ENCODE data around the gene KCNQ1. TPM values are rescaled to one million over a fixed set of nuclear protein-coding genes. Genes with fewer than 3 reads are reported as not detected.

Gene KCNQ1
- polyA plus RNA-seq, 1 of the 3 experiments (the other 2 are of a cell fraction) = 0.05 TPM

DNA sequence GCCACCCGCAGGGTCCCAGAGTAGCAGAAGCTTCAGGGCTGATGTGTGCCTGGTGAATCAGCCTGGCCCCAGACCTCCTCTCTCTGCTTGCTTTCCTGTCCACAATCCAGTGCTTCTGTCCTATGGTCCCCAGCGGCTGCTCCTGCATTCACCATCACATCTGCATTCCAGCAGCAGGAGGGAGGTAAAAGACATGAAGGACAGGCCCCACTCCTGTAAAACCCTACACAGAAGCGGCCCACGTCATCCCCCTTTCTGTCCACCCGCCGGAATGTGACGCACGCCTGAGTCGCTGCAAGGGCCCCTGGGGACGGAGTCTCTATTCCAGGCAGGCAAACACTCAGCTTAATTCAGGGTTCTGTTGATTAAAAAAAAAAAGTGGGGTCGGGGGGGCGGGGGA is 382.4 kb downstream of the KCNQ1 start:
- H3K79me2 ChIP-seq (ENCODE audit: insufficient read depth) = no peaks in the 10 kb centered on the region
- ChIA-PET POLR2A (no interaction called here), CTCF (no interaction called here)
- H4K20me1 ChIP-seq (ENCODE audit: insufficient read depth) = no peaks in the 10 kb centered on the region
- H3K27ac ChIP-seq (ENCODE audit: low read depth in 2 of 2, low read length in 1 of 2) = no peak overlapping the region
- no peaks in the 10 kb centered on the region for H3F3A ChIP-seq (replicated peaks; ENCODE audit: insufficient read depth)
- H3K4me3 ChIP-seq (ENCODE audit: low read depth in 2 of 2, low read length in 1 of 2) = no peak overlapping the region
- 62% methylated on average over 6 of the region's 12 CpGs for WGBS (ENCODE audit: low lambda C conversion rate)
- 0 out of 2 replicates have a peak, but pooled peaks cover 3% of the 10 kb centered on the region for H3K9me3 ChIP-seq
- H3K9ac ChIP-seq = no peak overlapping the region
- H3K36me3 ChIP-seq (replicated peaks in 1 of 2; ENCODE audit: control insufficient read depth in 1 of 2, insufficient read depth in 2 of 2, low read length in 1 of 2) = no peaks in the 10 kb centered on the region
- H3K4me1 ChIP-seq (ENCODE audit: control insufficient read depth in 1 of 2, insufficient read depth in 2 of 2, low read depth in 1 of 2, low read length in 1 of 2) = peaks cover 0 to 11% of the 10 kb centered on the region in 2 experiments; a peak in 1 of 4 replicates
- DNase-seq = no peak
- H3K4me2 ChIP-seq = no peak overlapping the region
- no peak overlapping the region for H2AFZ ChIP-seq (ENCODE audit: low read depth)
- H3K9me2 ChIP-seq = no peaks in the 10 kb centered on the region
- TF ChIP-seq MXI1 (IDR thresholded peaks at IDR 0.05; ENCODE audit: low read depth, low read length) = no peak
- TF ChIP-seq RXRA (IDR thresholded peaks at IDR 0.05; ENCODE audit: borderline replicate concordance, low read depth) = no peak
- no peak for TF ChIP-seq NFIC (IDR thresholded peaks at IDR 0.05; ENCODE audit: borderline replicate concordance)
- no peak for TF ChIP-seq EZH2phosphoT487 (IDR thresholded peaks at IDR 0.05; ENCODE audit: borderline replicate concordance, low read depth)
- H3K27me3 ChIP-seq (ENCODE audit: insufficient read depth) = no peaks in the 10 kb centered on the region

- H2AFZ ChIP-seq (ENCODE audit: low read depth) = no peak overlapping the region
- no peaks in the 10 kb centered on the region for H3K9me2 ChIP-seq
- no peaks in the 10 kb centered on the region for H3K79me2 ChIP-seq (ENCODE audit: insufficient read depth)
- no peaks in the 10 kb centered on the region for H3K36me3 ChIP-seq (replicated peaks in 1 of 2; ENCODE audit: control insufficient read depth in 1 of 2, insufficient read depth in 2 of 2, low read length in 1 of 2)
- no peaks in the 10 kb centered on the region for H3F3A ChIP-seq (replicated peaks; ENCODE audit: insufficient read depth)
- 50% methylated on average over 5 of the region's 10 CpGs for WGBS (ENCODE audit: low lambda C conversion rate)
- CTCF ChIA-PET = interaction anchor here (0.7 kb wide), 1 partner anchor 57 kb away, joined by 3 read pairs; the partner anchor contains the start of gene CDKN1C
- no peak overlapping the region for H3K4me2 ChIP-seq
- POLR2A ChIA-PET = no interaction called here
- no peaks in the 10 kb centered on the region for H4K20me1 ChIP-seq (ENCODE audit: insufficient read depth)
- no peak for TF ChIP-seq FOXM1 (IDR thresholded peaks at IDR 0.05; ENCODE audit: low read depth)
- no peak for TF ChIP-seq SMC3 (IDR thresholded peaks at IDR 0.05; ENCODE audit: low read depth, low read length)
- TF ChIP-seq, protein P1, sequence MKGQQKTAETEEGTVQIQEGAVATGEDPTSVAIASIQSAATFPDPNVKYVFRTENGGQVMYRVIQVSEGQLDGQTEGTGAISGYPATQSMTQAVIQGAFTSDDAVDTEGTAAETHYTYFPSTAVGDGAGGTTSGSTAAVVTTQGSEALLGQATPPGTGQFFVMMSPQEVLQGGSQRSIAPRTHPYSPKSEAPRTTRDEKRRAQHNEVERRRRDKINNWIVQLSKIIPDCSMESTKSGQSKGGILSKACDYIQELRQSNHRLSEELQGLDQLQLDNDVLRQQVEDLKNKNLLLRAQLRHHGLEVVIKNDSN (IDR thresholded peaks at IDR 0.05; ENCODE audit: borderline replicate concordance, low read depth) = no peak
- TF ChIP-seq ZBTB33 (IDR thresholded peaks at IDR 0.05; ENCODE audit: borderline replicate concordance, low read depth) = no peak
- no peak for TF ChIP-seq USF2 (IDR thresholded peaks at IDR 0.05; ENCODE audit: borderline replicate concordance, low read depth, low read length)
- no peak for TF ChIP-seq NRF1 (IDR thresholded peaks at IDR 0.05; ENCODE audit: low read depth, low read length)
- TF ChIP-seq CHD2 (IDR thresholded peaks at IDR 0.05; ENCODE audit: low read length, partially characterized antibody) = no peak
- TF ChIP-seq CTCF (IDR thresholded peaks at IDR 0.05) = no peak
- no peak for TF ChIP-seq FOXJ3 (CRISPR knock-in tag; IDR thresholded peaks at IDR 0.05)
- no peak for TF ChIP-seq TEAD4 (IDR thresholded peaks at IDR 0.05; ENCODE audit: borderline replicate concordance, insufficient read depth)
- TF ChIP-seq SIN3A (IDR thresholded peaks at IDR 0.05; ENCODE audit: borderline replicate concordance, low read depth, low read length) = no peak
- TF ChIP-seq MXI1 (IDR thresholded peaks at IDR 0.05; ENCODE audit: low read depth, low read length) = no peak
- no peak for TF ChIP-seq NFIC (IDR thresholded peaks at IDR 0.05; ENCODE audit: borderline replicate concordance)
- H3K27me3 ChIP-seq (ENCODE audit: insufficient read depth) = no peaks in the 10 kb centered on the region
- 0 out of 2 replicates have a peak, but pooled peaks cover 3% of the 10 kb centered on the region for H3K9me3 ChIP-seq
- H3K4me1 ChIP-seq (ENCODE audit: control insufficient read depth in 1 of 2, insufficient read depth in 2 of 2, low read depth in 1 of 2, low read length in 1 of 2) = peaks cover 0 to 14% of the 10 kb centered on the region in 2 experiments; a peak in 1 of 4 replicates
- no peak overlapping the region for H3K27ac ChIP-seq (ENCODE audit: low read depth in 2 of 2, low read length in 1 of 2)
- H3K9ac ChIP-seq = no peak overlapping the region
- no peak for DNase-seq
- H3K4me3 ChIP-seq (ENCODE audit: low read depth in 2 of 2, low read length in 1 of 2) = no peak overlapping the region
These were observed 383.0 kb downstream of the KCNQ1 start for GRCh38 chr11:2827792-2828191.

Data from SK-N-SH (cell line).